GM12878 (cell line): ENCODE data around the gene COL9A3. TPM values are rescaled to one million over a fixed set of nuclear protein-coding genes. Genes with fewer than 3 reads are reported as not detected.

Experiments used
- ATAC-seq: fragments of 200-7000 bp; cut with Tn5 transposase; 3 replicates; pipeline ENCODE4 v1.9.1; 2020; ENCODE audit warnings: mild to moderate bottlenecking, moderate library complexity
- BruUV-seq: library from RNA; stranded (reverse); fragments of 400-500 nt; replicated peaks from 2 replicates; lab custom pipeline; 2021; lab: Mats Ljungman, UMichigan
- CTCF ChIA-PET: fragments of 300-600 bp; sonication (Branson Sonifier 250); formaldehyde crosslinking; extraction: SDS; loops from one replicate; lab custom pipeline; 2021; ENCODE audit warnings: inconsistent platforms; lab: Yijun Ruan, JAX
- POLR2A ChIA-PET: fragments of 350-600 bp; formaldehyde crosslinking; extraction: SDS; loops from one replicate; lab custom pipeline; 2021; ENCODE audit warnings: inconsistent platforms; lab: Charles Lee
- RAD21 ChIA-PET: fragments of 300-600 bp; sonication (Branson Sonifier 250); formaldehyde crosslinking; loops from one replicate; lab custom pipeline; 2023; ENCODE audit warnings: antibody characterized with exemption; ENCODE audit not compliant: unreplicated experiment; lab: Charles Lee
- SMC1A ChIA-PET: fragments of 300-600 bp; sonication (Branson Sonifier 250); formaldehyde crosslinking; loops from one replicate; lab custom pipeline; 2023; ENCODE audit not compliant: unreplicated experiment, uncharacterized antibody; lab: Charles Lee
- DNase-seq: peaks from one replicate; pipeline ENCODE4 v3.0.0-alpha.2; 2011; ENCODE audit warnings: low read depth, low spot score
- FAIRE-seq: peaks from 3 replicates; lab custom pipeline; 2011; peaks lifted over from hg19 to GRCh38; lab: Jason Lieb, UNC
- H2AFZ ChIP-seq: 2 replicates; pipeline ENCODE4 v1.6.0; 2011; ENCODE audit warnings: low read depth, low read length, control low read depth; ENCODE audit not compliant: control insufficient read depth
- H3K27ac ChIP-seq: 2 replicates; pipeline ENCODE4 v1.5.1; 2011; ENCODE audit warnings: control low read depth; ENCODE audit not compliant: control insufficient read depth, insufficient read depth
- H3K27me3 ChIP-seq, 2 experiments: replicated peaks in 1 of 2; 2 replicates each; pipeline versions ENCODE4 v1.6.0 to v1.6.1; 2011; ENCODE audit warnings: low read length in 1 of 2; ENCODE audit not compliant: control insufficient read depth in 2 of 2, insufficient read depth in 2 of 2
- H3K36me3 ChIP-seq, 2 experiments: 2 replicates each; pipeline ENCODE4 v1.5.1; 2011; ENCODE audit warnings: low read length in 1 of 2; ENCODE audit not compliant: control insufficient read depth in 2 of 2, insufficient read depth in 2 of 2
- H3K4me1 ChIP-seq: 2 replicates; pipeline ENCODE4 v1.6.1; 2011; ENCODE audit warnings: mild to moderate bottlenecking, low read length, moderate library complexity, mixed read lengths; ENCODE audit not compliant: control insufficient read depth, insufficient read depth
- H3K4me2 ChIP-seq: 2 replicates; pipeline ENCODE4 v1.6.0; 2011; ENCODE audit warnings: control low read depth; ENCODE audit not compliant: control insufficient read depth, insufficient read depth
- H3K4me3 ChIP-seq: fragments of 200-600 bp; sonication (generic); 2 replicates; pipeline ENCODE4 v1.5.1; 2016
- H3K79me2 ChIP-seq: 2 replicates; pipeline ENCODE4 v1.6.0; 2011; ENCODE audit warnings: low read length; ENCODE audit not compliant: control insufficient read depth, insufficient read depth
- H3K9ac ChIP-seq: 2 replicates; pipeline ENCODE4 v1.8.0; 2011; ENCODE audit warnings: low read length, control low read depth, mixed read lengths; ENCODE audit not compliant: control insufficient read depth, insufficient read depth
- H3K9me3 ChIP-seq: replicated peaks from 3 replicates; pipeline ENCODE4 v1.5.1; 2011; ENCODE audit warnings: mild to moderate bottlenecking, low read length; ENCODE audit not compliant: control insufficient read depth, insufficient read depth
- H4K20me1 ChIP-seq: 2 replicates; pipeline ENCODE4 v1.6.0; 2011; ENCODE audit not compliant: control insufficient read depth, insufficient read depth
- BACH1 ChIP-seq: fragments of 450-650 bp; IDR thresholded peaks from 2 replicates; pipeline ENCODE4 v1.6.1; 2017; ENCODE audit warnings: mild to moderate bottlenecking, borderline replicate concordance
- BRCA1 ChIP-seq: IDR thresholded peaks from 2 replicates; pipeline ENCODE4 v1.6.1; 2011; ENCODE audit warnings: low read depth, low read length, improper control_type of control experiment
- CEBPB ChIP-seq, 2 experiments: fragments of 150-350 bp in 1 of 2; IDR thresholded peaks; 2 replicates each; pipeline ENCODE4 v1.6.1; 2012 to 2014; ENCODE audit warnings: low read depth in 2 of 2, low read length in 2 of 2, borderline replicate concordance in 1 of 2, inconsistent platforms in 1 of 2
- E4F1 ChIP-seq: fragments of 450-650 bp; IDR thresholded peaks from 2 replicates; pipeline ENCODE4 v1.6.1; 2018; ENCODE audit warnings: borderline replicate concordance, mild to moderate bottlenecking; ENCODE audit not compliant: partially characterized antibody
- GATAD2B ChIP-seq: fragments of 450-650 bp; conservative IDR thresholded peaks from 2 replicates; pipeline ENCODE4 v1.6.1; 2017; ENCODE audit warnings: low read depth, mild to moderate bottlenecking, moderate library complexity
- LARP7 ChIP-seq: fragments of 450-650 bp; IDR thresholded peaks from 2 replicates; pipeline ENCODE4 v1.6.1; 2017; ENCODE audit warnings: mild to moderate bottlenecking
- NFYB ChIP-seq: IDR thresholded peaks from 2 replicates; pipeline ENCODE4 v1.6.1; 2011; ENCODE audit warnings: low read depth, mild to moderate bottlenecking, low read length, improper control_type of control experiment, moderate library complexity; ENCODE audit not compliant: insufficient read depth
- PAX5 ChIP-seq: IDR thresholded peaks from 2 replicates; pipeline ENCODE4 v1.6.1; 2011; ENCODE audit warnings: low read depth, low read length, borderline replicate concordance
- ZBED1 ChIP-seq: IDR thresholded peaks from 2 replicates; pipeline ENCODE4 v1.6.1; 2016; ENCODE audit warnings: borderline replicate concordance
- ZNF592 ChIP-seq: fragments of 450-650 bp; IDR thresholded peaks from 2 replicates; pipeline ENCODE4 v1.6.1; 2017; ENCODE audit warnings: mild to moderate bottlenecking, moderate library complexity
- WGBS: methylation state at CpG from one replicate; pipeline ENCODE4 v1.1.6; 2016; ENCODE audit warnings: low lambda C conversion rate; ENCODE audit not compliant: insufficient replicate concordance, insufficient coverage; ENCODE audit errors: missing lambda C conversion rate; 5-methylcytosine and 5-hydroxymethylcytosine counted together
- in situ Hi-C: fragments of 300-500 bp; cut with MboI; formaldehyde crosslinking; loops from 9 replicates; pipeline ENCODE4 v1.14.3; 2018; ENCODE audit warnings: mixed read lengths
- intact Hi-C: fragments of 100-400 bp; cut with micrococcal nuclease; formaldehyde crosslinking; loops from one replicate; pipeline ENCODE4 v1.14.2; 2022; ENCODE audit not compliant: unreplicated experiment
- polyA plus RNA-seq, 11 experiments: library from polyadenylated mRNA; depleted of rRNA in 4 of 11; unstranded in 6 of 11; stranded (reverse) in 5 of 11; fragments of >200 nt; fragmentation: Nextera tagmentation in 4 of 11; fragmentation: Illumina TruSeq in 1 of 11; extraction: Ambion mirVana in 4 of 11; extraction: Trizol in 1 of 11; gene quantifications; 1 replicate in 1 of 11; 2 replicates in 10 of 11; pipeline versions ENCODE4 v1.2.1 to v1.2.3, GENCODE V29; 2011 to 2016; ENCODE audit warnings: inconsistent platforms in 2 of 11, missing spikeins in 2 of 11, low read depth in 1 of 11
- total RNA-seq, 4 experiments: library from RNA; depleted of rRNA in 3 of 4; stranded (reverse); fragments of >200 nt in 3 of 4; fragmentation: Illumina TruSeq in 1 of 4; extraction: Trizol in 1 of 4; gene quantifications; 2 replicates each; pipeline versions ENCODE4 v1.2.1 to v1.2.3, GENCODE V29; 2013 to 2021
- TF ChIP-seq, protein P1 (sequence below): fragments of 450-650 bp; IDR thresholded peaks from 2 replicates; pipeline ENCODE4 v1.6.1; 2017; ENCODE audit warnings: mild to moderate bottlenecking, moderate library complexity

The COL9A3 gene
- total and polyA plus RNA-seq, 10 of the 15 experiments (the other 5 are each of a cell fraction or from before 2014, with no cell fraction given), result 0.09 to 1.7 (median 0.63) TPM; not detected in 1

DNA sequence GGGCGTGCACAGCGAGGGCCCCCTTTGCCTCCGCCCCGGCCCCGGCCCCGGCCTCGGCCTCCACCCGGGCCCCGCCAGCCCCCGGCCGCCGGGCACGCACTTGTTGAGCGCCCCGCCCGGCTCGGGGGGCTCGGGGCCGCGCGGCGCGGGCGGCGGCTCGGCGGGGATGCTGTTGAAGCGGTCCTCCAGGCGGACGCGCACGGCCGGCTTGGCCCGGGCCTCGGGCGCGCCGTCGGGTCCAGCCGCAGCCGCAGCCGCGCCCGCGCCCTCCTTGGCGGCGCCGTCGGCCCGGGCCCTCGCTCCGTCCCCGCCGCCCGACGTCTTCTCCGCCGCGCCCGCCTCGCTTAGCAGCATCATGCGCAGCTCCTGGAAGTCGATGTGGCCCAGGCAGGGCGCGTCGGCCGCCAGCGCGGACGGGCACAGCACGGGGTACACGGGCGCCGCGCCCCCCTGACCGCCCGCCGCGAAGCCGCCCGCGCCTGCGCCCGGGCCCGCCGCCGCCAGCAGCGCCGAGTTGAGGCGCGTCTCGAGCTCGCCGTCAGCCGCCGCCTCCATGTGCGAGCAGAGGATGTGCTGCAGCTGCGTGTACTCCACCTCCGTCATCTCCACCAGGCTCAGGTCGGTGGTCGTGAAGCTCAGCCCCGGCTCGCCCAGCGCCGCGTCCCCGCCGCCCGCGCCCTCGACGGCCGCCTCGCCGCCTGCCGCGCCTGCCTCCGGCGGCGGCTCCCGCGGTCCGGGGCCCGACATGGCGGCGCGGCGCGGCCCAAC lies 44.3 kb downstream of the COL9A3 start:
- intact Hi-C loops, result no loop called here
- Histone ChIP-seq H3K4me2 (peak overlapping the region; percentile 89), H2AFZ (peak overlapping the region; percentile 75), H3K36me3 (no peaks in the 10 kb centered on the region), H3K9ac (peak overlapping the region; percentile 27; the same call in 1 of the 2 replicates), H4K20me1 (no peaks in the 10 kb centered on the region), H3K4me1 (peaks cover 5% of the 10 kb centered on the region), H3K79me2 (peaks cover 3% of the 10 kb centered on the region; the same call in 1 of the 2 replicates), H3K9me3 (no peaks in the 10 kb centered on the region), H3K27me3 (no peaks in the 10 kb centered on the region; a peak in 1 of 4 replicates), H3K4me3 (no peak overlapping the region), H3K27ac (no peak overlapping the region)
- no peak for DNase-seq
- in situ Hi-C loops, result no loop called here
- ChIA-PET CTCF (interaction anchor here (1.2 to 1.3 kb wide), 3 partner anchors 28 to 47 kb away, joined by 3 read pairs; no protein-coding TSS in a partner anchor), SMC1A (interaction anchor here (0.8 to 1.4 kb wide), 2 partner anchors 12 to 38 kb away, joined by 3 read pairs; no protein-coding TSS in a partner anchor), RAD21 (interaction anchor here (0.6 to 1.0 kb wide), 4 partner anchors 39 to 148 kb away, joined by 3 to 6 read pairs (median 4); partner anchors contain the start of gene MRGBP), POLR2A (interaction anchor here (1.0 kb wide), 2 partner anchors 38 to 64 kb away, joined by 3 to 6 read pairs; no protein-coding TSS in a partner anchor)
- ATAC-seq, result peak; percentile 28
- no peak for FAIRE-seq
- BruUV-seq, result no TSS peak
- WGBS, result 9% methylated on average over 53 of the region's 129 CpGs
- no peak for TF ChIP-seq ZNF592
- no peak for TF ChIP-seq ZBED1
- no peak for TF ChIP-seq NFYB
- TF ChIP-seq LARP7, result peak; percentile 66; the same call in 1 of the 2 replicates
- TF ChIP-seq GATAD2B, result peak; percentile 47
- no peak for TF ChIP-seq E4F1
- TF ChIP-seq BRCA1, result no peak
- no peak for TF ChIP-seq BACH1
- TF ChIP-seq PAX5, result no peak
- TF ChIP-seq, protein P1, sequence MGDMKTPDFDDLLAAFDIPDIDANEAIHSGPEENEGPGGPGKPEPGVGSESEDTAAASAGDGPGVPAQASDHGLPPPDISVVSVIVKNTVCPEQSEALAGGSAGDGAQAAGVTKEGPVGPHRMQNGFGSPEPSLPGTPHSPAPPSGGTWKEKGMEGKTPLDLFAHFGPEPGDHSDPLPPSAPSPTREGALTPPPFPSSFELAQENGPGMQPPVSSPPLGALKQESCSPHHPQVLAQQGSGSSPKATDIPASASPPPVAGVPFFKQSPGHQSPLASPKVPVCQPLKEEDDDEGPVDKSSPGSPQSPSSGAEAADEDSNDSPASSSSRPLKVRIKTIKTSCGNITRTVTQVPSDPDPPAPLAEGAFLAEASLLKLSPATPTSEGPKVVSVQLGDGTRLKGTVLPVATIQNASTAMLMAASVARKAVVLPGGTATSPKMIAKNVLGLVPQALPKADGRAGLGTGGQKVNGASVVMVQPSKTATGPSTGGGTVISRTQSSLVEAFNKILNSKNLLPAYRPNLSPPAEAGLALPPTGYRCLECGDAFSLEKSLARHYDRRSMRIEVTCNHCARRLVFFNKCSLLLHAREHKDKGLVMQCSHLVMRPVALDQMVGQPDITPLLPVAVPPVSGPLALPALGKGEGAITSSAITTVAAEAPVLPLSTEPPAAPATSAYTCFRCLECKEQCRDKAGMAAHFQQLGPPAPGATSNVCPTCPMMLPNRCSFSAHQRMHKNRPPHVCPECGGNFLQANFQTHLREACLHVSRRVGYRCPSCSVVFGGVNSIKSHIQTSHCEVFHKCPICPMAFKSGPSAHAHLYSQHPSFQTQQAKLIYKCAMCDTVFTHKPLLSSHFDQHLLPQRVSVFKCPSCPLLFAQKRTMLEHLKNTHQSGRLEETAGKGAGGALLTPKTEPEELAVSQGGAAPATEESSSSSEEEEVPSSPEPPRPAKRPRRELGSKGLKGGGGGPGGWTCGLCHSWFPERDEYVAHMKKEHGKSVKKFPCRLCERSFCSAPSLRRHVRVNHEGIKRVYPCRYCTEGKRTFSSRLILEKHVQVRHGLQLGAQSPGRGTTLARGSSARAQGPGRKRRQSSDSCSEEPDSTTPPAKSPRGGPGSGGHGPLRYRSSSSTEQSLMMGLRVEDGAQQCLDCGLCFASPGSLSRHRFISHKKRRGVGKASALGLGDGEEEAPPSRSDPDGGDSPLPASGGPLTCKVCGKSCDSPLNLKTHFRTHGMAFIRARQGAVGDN, result no peak
- no peak for TF ChIP-seq CEBPB (IDR thresholded peaks at IDR 0.05; ENCODE audit: borderline replicate concordance in 1 of 2, low read depth in 2 of 2, low read length in 2 of 2)
